ENCODE measurements around the gene FAM186B. TPM values are rescaled to one million over a fixed set of nuclear protein-coding genes. Genes with fewer than 3 reads are reported as not detected.
A peak's percentile ranks its signal among the peaks of the same experiment; 100 is the strongest.

FAM186B gene
- total RNA-seq, 6 experiments from 2014 or later: 0.24 to 1.4 (median 0.71) TPM

DNA sequence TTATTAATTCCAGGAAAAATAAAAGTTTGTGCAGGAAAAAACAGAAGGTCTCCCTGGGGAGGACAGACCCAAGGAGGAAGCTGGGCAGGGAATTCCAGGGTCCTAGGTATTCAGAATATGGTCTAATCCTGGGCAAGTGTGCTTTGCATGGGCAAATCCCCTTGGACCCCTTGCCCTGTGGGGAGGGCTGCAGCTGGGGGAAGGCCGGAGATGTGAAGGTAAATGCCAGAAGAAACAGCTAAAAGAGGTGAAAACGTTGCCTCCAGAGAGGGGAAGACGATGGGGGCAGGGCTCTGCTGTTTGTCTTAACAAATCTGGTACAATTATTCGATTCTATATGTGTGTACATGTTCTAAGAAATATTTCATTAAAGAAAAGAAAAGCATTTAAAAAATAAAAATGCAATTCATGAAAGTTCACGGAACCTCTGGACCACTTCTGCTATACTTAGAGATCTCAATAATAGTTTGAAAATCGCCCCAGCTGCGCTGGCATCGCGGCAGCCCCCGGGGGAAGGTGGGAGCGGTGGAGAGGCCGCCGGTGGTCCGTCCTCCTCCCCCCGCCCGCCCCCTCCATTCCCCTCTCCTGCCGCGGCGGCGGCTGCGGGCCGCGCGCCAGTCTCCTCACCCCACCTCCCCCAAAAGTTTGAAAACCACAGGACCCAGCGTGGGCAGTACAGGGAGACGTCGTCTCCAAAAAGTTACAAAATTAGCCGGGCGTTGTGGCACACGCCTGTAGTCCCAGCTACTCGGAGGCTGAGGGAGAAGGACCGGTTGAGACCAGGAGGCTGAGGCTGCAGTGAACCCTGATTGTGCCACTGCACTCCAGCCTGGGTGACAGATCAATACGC lies 16.4 kb upstream of the FAM186B start:
- H3K9me3 ChIP-seq: no peaks in the 10 kb centered on the region

GRCh38 chr12:49619286-49619685 lies 13.8 kb upstream of the FAM186B start:
- H3K27ac ChIP-seq: no peak overlapping the region

More for the DNA sequence above, 16.4 kb upstream of the FAM186B start:
- H3K36me3 ChIP-seq: no peaks in the 10 kb centered on the region
- TF ChIP-seq, protein P1, sequence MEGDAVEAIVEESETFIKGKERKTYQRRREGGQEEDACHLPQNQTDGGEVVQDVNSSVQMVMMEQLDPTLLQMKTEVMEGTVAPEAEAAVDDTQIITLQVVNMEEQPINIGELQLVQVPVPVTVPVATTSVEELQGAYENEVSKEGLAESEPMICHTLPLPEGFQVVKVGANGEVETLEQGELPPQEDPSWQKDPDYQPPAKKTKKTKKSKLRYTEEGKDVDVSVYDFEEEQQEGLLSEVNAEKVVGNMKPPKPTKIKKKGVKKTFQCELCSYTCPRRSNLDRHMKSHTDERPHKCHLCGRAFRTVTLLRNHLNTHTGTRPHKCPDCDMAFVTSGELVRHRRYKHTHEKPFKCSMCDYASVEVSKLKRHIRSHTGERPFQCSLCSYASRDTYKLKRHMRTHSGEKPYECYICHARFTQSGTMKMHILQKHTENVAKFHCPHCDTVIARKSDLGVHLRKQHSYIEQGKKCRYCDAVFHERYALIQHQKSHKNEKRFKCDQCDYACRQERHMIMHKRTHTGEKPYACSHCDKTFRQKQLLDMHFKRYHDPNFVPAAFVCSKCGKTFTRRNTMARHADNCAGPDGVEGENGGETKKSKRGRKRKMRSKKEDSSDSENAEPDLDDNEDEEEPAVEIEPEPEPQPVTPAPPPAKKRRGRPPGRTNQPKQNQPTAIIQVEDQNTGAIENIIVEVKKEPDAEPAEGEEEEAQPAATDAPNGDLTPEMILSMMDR (IDR thresholded peaks at IDR 0.05): no peak
- TF ChIP-seq POLR2A (IDR thresholded peaks at IDR 0.05): no peak
- H3K4me3 ChIP-seq: peak overlapping the region; percentile 44 to 59 (median 56)
- DNase-seq (no peak), ATAC-seq (peak in 3 of 4 donors; percentile 4 to 20 (median 6))
- H3K27me3 ChIP-seq: no peaks in the 10 kb centered on the region
- peak overlapping the region; percentile 35 to 87 (median 70) for H3K27ac ChIP-seq
- intact Hi-C loops (cut with DNase I): no loop called here
- peaks cover 0 to 9% (median 4%) of the 10 kb centered on the region in 4 donors for H3K4me1 ChIP-seq
- whole genome bisulfite sequencing (ENCODE audit: insufficient coverage, low coverage, low lambda C conversion rate, missing lambda C conversion rate): 9% methylated on average over 17 of the region's 33 CpGs

GRCh38 chr12:49618576-49618975 lies 13.1 kb upstream of the FAM186B start:
- Histone ChIP-seq H3K27ac (no peak overlapping the region), H3K27me3 (no peaks in the 10 kb centered on the region), H3K36me3 (no peaks in the 10 kb centered on the region), H3K4me1 (peaks cover 0 to 9% (median 4%) of the 10 kb centered on the region in 4 donors), H3K9me3 (no peaks in the 10 kb centered on the region), H3K4me3 (no peak overlapping the region)
- DNase-seq (no peak), ATAC-seq (no peak)
- WGBS (ENCODE audit: insufficient coverage, low coverage, low lambda C conversion rate, missing lambda C conversion rate): 79% methylated on average over 1 of the region's 1 CpG
- TF ChIP-seq POLR2A (IDR thresholded peaks at IDR 0.05): no peak
- TF ChIP-seq, protein P1 (IDR thresholded peaks at IDR 0.05): no peak
- intact Hi-C loops (cut with DNase I): no loop called here

More at GRCh38 chr12:49619286-49619685, 13.8 kb upstream of the FAM186B start:
- Histone ChIP-seq H3K36me3 (no peaks in the 10 kb centered on the region), H3K9me3 (no peaks in the 10 kb centered on the region), H3K27me3 (no peaks in the 10 kb centered on the region), H3K4me3 (no peak overlapping the region), H3K4me1 (peaks cover 0 to 9% (median 4%) of the 10 kb centered on the region in 4 donors)
- intact Hi-C loops (cut with DNase I): no loop called here
- WGBS (ENCODE audit: insufficient coverage, low coverage, low lambda C conversion rate, missing lambda C conversion rate): 88% methylated on average over 3 of the region's 3 CpGs
- no peak for DNase-seq
- no peak for ATAC-seq
- no peak for TF ChIP-seq POLR2A (IDR thresholded peaks at IDR 0.05)
- TF ChIP-seq, protein P1 (IDR thresholded peaks at IDR 0.05): no peak

DNA sequence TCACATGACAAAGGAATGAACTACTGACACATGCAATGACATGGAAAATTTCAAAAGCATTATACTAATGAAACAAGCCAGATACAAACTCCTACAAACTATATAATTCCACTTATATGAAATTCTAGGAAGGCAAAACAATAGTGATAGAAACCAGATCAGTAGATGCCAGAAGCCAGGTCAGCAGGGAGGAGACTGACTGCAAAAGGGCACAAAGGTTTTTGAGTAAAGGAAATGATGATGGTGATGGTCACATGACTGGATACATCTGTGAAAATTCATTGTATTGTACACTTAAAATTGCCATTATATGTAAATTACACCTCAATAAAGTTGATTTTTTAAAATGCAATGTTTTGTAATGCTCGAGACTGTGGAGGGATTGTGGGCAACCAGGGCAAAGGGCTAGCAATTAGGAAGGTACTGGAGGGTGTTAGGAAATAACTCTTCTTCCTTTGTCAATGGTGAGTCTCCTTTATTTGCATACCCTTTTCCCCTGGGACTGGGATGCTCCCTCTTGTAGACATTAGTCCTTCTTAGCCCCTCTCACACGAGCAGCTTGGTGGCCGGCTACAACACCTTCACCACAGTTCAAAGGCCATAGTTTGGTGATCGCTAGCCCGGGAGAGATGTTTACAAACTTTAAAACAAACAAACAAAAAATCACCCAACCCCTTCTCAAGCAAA lies 11.2 kb upstream of the FAM186B start:
- DNase-seq (no peak), ATAC-seq (no peak)
- TF ChIP-seq POLR2A (IDR thresholded peaks at IDR 0.05): no peak
- TF ChIP-seq, protein P1 (IDR thresholded peaks at IDR 0.05): no peak
- no peaks in the 10 kb centered on the region for H3K9me3 ChIP-seq
- H3K4me3 ChIP-seq: no peak overlapping the region
- H3K27me3 ChIP-seq: no peaks in the 10 kb centered on the region
- intact Hi-C loops (cut with DNase I): no loop called here
- no peaks in the 10 kb centered on the region for H3K36me3 ChIP-seq
- peaks cover 0 to 9% (median 2%) of the 10 kb centered on the region in 4 donors for H3K4me1 ChIP-seq
- no peak overlapping the region for H3K27ac ChIP-seq
- WGBS (ENCODE audit: insufficient coverage, low coverage, low lambda C conversion rate, missing lambda C conversion rate): 29% methylated on average over 5 of the region's 5 CpGs

Measured in right lobe of liver (tissue), 6 donors.